K562 (cell line): ENCODE data around the gene GAK. TPM values are rescaled to one million over a fixed set of nuclear protein-coding genes. Genes with fewer than 3 reads are reported as not detected.

ENCODE experiments used
- CXXC5 ChIP-seq: fragments of 250-450 bp; sonication (Bioruptor Pico); IDR thresholded peaks from 2 replicates; pipeline ENCODE4 v1.8.0; 2022; ENCODE audit warnings: inconsistent platforms, mild to moderate bottlenecking, moderate library complexity
- FIP1L1 ChIP-seq: fragments of 200-400 bp; formaldehyde crosslinking; IDR thresholded peaks from 2 replicates; pipeline ENCODE4 v1.6.1; 2018; ENCODE audit warnings: mild to moderate bottlenecking, low read depth, low read length; ENCODE audit not compliant: poor library complexity, severe bottlenecking
- JUN ChIP-seq, 2 experiments: sonication (generic) in 1 of 2; formaldehyde crosslinking in 1 of 2; IDR thresholded peaks; 2 replicates each; pipeline versions ENCODE4 v1.6.1 to v1.8.0; 2012 to 2022; ENCODE audit warnings: borderline replicate concordance in 2 of 2, mild to moderate bottlenecking in 2 of 2, improper control_type of control experiment in 1 of 2, low read depth in 1 of 2, low read length in 1 of 2, missing genetic modification reagents in 1 of 2
- NRF1 ChIP-seq, 2 experiments: fragments of 450-650 bp; IDR thresholded peaks in 1 of 2; conservative IDR thresholded peaks in 1 of 2; 2 replicates each; pipeline ENCODE4 v1.6.1; 2014; ENCODE audit warnings: mild to moderate bottlenecking in 2 of 2
- POLR2AphosphoS5 ChIP-seq: IDR thresholded peaks from 2 replicates; pipeline ENCODE4 v1.6.1; 2011; ENCODE audit warnings: mild to moderate bottlenecking, low read depth, low read length, moderate library complexity; ENCODE audit not compliant: control insufficient read depth, insufficient read depth
- POLR2G ChIP-seq: fragments of 200-400 bp; formaldehyde crosslinking; IDR thresholded peaks from 2 replicates; pipeline ENCODE4 v1.6.1; 2017; ENCODE audit warnings: low read depth, mild to moderate bottlenecking, antibody characterized with exemption, low read length, moderate library complexity
- RAD51 ChIP-seq: fragments of 450-650 bp; IDR thresholded peaks from 2 replicates; pipeline ENCODE4 v1.7.1; 2016; ENCODE audit warnings: low read depth, mild to moderate bottlenecking, borderline replicate concordance
- RBBP5 ChIP-seq: fragments of 200-600 bp; sonication (generic); IDR thresholded peaks from 2 replicates; pipeline ENCODE4 v1.6.1; 2012; ENCODE audit warnings: borderline replicate concordance, mild to moderate bottlenecking, low read length, control low read depth, inconsistent platforms; ENCODE audit not compliant: insufficient read depth, poor library complexity, severe bottlenecking
- TARDBP ChIP-seq: fragments of 450-650 bp; IDR thresholded peaks from 2 replicates; pipeline ENCODE4 v1.6.1; 2016
- TBP ChIP-seq: optimal IDR thresholded peaks from 2 replicates; pipeline ENCODE3; 2011; ENCODE audit warnings: low read depth, low read length, improper control_type of control experiment
- TCF7L2 ChIP-seq: fragments of 150-350 bp; IDR thresholded peaks from 2 replicates; pipeline ENCODE4 v1.6.1; 2016; ENCODE audit warnings: low read depth, mild to moderate bottlenecking, low read length, moderate library complexity
- TGIF2 ChIP-seq: sonication (generic); formaldehyde crosslinking; IDR thresholded peaks from 2 replicates; pipeline ENCODE4 v1.8.1; 2022; ENCODE audit warnings: mild to moderate bottlenecking, missing genetic modification reagents, moderate library complexity
- YY1 ChIP-seq, 3 experiments: IDR thresholded peaks; 2 replicates each; pipeline ENCODE4 v1.6.1; 2011; ENCODE audit warnings: low read length in 2 of 3, mild to moderate bottlenecking in 2 of 3, moderate library complexity in 2 of 3, borderline replicate concordance in 1 of 3, control low read depth in 1 of 3, low read depth in 1 of 3; ENCODE audit not compliant: insufficient read depth in 3 of 3, insufficient replicate concordance in 2 of 3, control insufficient read depth in 1 of 3, insufficient read length in 1 of 3; ENCODE audit errors: extremely low read depth in 1 of 3
- ZNF197 ChIP-seq: fragments of 200-800 bp; sonication (Bioruptor generic); IDR thresholded peaks from 2 replicates; pipeline ENCODE4 v1.6.1; 2016; ENCODE audit warnings: low read depth, missing genetic modification characterization, missing compliant biosample characterization
- ZNF561 ChIP-seq: fragments of 450-650 bp; formaldehyde crosslinking; conservative IDR thresholded peaks from 2 replicates; pipeline ENCODE4 v1.4.0; 2020; ENCODE audit warnings: mild to moderate bottlenecking, moderate library complexity
- polyA plus RNA-seq, 8 experiments: library from polyadenylated mRNA; depleted of rRNA in 4 of 8; stranded (reverse) in 5 of 8; unstranded in 3 of 8; fragments of >200 nt; fragmentation: Nextera tagmentation in 2 of 8; fragmentation: Illumina TruSeq in 1 of 8; extraction: Ambion mirVana in 2 of 8; extraction: Trizol in 1 of 8; gene quantifications; 2 replicates each; pipeline versions ENCODE4 v1.2.1 to v1.2.3, GENCODE V29; 2011 to 2014; ENCODE audit warnings: inconsistent platforms in 1 of 8, missing spikeins in 1 of 8
- total RNA-seq, 7 experiments: library from RNA; depleted of rRNA in 6 of 7; stranded (reverse); fragments of >200 nt in 6 of 7; fragmentation: Illumina TruSeq in 2 of 7; extraction: Trizol in 2 of 7; gene quantifications; 2 replicates each; pipeline versions ENCODE4 v1.2.1 to v1.2.3, GENCODE V29; 2011 to 2021; ENCODE audit warnings: low replicate concordance in 1 of 7
- TF ChIP-seq, protein P1 (sequence below): fragments of 200-800 bp; sonication (Bioruptor generic); IDR thresholded peaks from 2 replicates; pipeline ENCODE4 v1.6.1; 2017; ENCODE audit warnings: missing genetic modification characterization, missing compliant biosample characterization
- TF ChIP-seq, protein P2 (sequence below): fragments of 450-650 bp; formaldehyde crosslinking; IDR thresholded peaks from 2 replicates; pipeline ENCODE4 v1.4.0; 2020; ENCODE audit warnings: mild to moderate bottlenecking, moderate library complexity
- TF ChIP-seq, protein P3 (sequence below): fragments of 250-450 bp; sonication (Bioruptor Pico); IDR thresholded peaks from 2 replicates; pipeline ENCODE4 v1.4.0; 2020; ENCODE audit warnings: borderline replicate concordance

The GAK gene
- total and polyA plus RNA-seq, 9 of the 15 experiments (the other 6 are each of a cell fraction or from before 2014, with no cell fraction given): 1.3 to 102 (median 16.2) TPM

DNA sequence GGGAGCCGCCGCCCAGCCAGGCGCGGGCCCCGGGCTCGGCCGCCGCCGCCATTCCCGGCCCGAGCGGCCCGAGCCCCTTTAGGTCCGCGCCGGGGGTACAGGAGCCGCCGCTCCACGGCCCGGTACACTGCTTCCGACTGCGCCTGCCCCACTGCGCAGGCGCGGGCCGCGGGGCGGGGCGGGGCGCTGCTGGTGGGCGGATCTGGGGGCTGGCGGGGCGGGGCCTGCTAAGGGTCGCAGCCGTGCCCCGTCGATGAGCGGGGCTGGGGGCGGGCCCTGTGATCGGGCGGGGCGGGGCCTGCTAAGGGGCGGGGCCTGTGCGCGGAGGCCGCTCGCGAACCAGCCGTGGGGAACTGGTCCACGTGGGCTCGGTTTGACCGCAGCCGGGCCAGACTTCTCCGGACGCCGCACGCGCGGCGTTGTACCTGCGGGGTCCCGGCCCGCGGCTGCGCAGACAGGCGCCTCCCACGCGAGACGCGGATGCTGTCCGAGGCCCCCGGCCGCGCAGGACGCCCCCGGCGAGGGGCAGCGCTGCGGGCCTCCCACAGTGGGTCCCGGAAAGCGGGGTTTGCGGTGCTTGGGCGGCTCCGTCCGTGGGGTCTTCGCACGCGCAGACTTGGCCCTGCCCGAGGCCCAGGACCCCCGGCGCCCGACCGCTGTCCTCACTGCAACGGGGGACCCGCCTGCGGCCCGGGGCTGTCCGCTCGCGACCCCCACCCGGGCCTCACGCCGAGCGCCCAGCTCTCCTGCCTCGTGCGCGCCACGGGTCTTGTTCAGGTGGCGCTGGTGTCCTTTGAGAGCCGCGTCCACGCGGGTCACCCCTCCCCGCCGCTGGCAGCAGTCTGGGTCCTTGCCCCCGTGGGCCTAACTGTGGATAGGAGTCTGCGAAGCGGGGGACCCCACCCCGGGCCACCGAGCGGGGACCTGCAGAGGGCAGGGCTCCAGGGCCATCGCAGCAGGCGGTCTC lies 41.6 kb upstream of the GAK start, which contains the start of gene DGKQ (continued):
- TF ChIP-seq RAD51 (no peak), POLR2AphosphoS5 (peak; percentile 16; the same call in 1 of the 2 replicates), TARDBP (peak; percentile 83), TGIF2 (CRISPR knock-in tag) (0 out of 2 replicates have a peak, but pooled peaks have one; percentile 72), YY1 (IDR thresholded peaks at IDR 0.05; ENCODE audit: borderline replicate concordance in 1 of 3, control insufficient read depth in 1 of 3, extremely low read depth in 1 of 3, insufficient read depth in 3 of 3, insufficient read length in 1 of 3, insufficient replicate concordance in 2 of 3, low read depth in 1 of 3, low read length in 2 of 3) (peak in 1 of 3 experiments; percentile 40), POLR2G (peak; percentile 75), FIP1L1 (peak; percentile 77), NRF1 (conservative IDR thresholded peaks at IDR 0.05 in 1 of 2, IDR thresholded peaks at IDR 0.05 in 1 of 2) (peak; percentile 60 to 66; a peak in 3 of 4 replicates), TBP (no peak), JUN (IDR thresholded peaks at IDR 0.05; ENCODE audit: borderline replicate concordance, low read depth, low read length) (no peak), JUN (CRISPR knock-in tag; IDR thresholded peaks at IDR 0.05; ENCODE audit: borderline replicate concordance) (peak; percentile 38; the same call in 1 of the 2 replicates), ZNF561 (no peak), CXXC5 (peak; percentile 55; the same call in 1 of the 2 replicates), TCF7L2 (no peak), ZNF197 (CRISPR knock-in tag) (no peak), RBBP5 (peak; percentile 61)
- TF ChIP-seq, protein P1, sequence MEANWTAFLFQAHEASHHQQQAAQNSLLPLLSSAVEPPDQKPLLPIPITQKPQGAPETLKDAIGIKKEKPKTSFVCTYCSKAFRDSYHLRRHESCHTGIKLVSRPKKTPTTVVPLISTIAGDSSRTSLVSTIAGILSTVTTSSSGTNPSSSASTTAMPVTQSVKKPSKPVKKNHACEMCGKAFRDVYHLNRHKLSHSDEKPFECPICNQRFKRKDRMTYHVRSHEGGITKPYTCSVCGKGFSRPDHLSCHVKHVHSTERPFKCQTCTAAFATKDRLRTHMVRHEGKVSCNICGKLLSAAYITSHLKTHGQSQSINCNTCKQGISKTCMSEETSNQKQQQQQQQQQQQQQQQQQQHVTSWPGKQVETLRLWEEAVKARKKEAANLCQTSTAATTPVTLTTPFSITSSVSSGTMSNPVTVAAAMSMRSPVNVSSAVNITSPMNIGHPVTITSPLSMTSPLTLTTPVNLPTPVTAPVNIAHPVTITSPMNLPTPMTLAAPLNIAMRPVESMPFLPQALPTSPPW (CRISPR knock-in tag): peak; percentile 77
- TF ChIP-seq, protein P2, sequence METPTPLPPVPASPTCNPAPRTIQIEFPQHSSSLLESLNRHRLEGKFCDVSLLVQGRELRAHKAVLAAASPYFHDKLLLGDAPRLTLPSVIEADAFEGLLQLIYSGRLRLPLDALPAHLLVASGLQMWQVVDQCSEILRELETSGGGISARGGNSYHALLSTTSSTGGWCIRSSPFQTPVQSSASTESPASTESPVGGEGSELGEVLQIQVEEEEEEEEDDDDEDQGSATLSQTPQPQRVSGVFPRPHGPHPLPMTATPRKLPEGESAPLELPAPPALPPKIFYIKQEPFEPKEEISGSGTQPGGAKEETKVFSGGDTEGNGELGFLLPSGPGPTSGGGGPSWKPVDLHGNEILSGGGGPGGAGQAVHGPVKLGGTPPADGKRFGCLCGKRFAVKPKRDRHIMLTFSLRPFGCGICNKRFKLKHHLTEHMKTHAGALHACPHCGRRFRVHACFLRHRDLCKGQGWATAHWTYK (CRISPR knock-in tag): peak; percentile 39; the same call in 1 of the 2 replicates
- TF ChIP-seq, protein P3, sequence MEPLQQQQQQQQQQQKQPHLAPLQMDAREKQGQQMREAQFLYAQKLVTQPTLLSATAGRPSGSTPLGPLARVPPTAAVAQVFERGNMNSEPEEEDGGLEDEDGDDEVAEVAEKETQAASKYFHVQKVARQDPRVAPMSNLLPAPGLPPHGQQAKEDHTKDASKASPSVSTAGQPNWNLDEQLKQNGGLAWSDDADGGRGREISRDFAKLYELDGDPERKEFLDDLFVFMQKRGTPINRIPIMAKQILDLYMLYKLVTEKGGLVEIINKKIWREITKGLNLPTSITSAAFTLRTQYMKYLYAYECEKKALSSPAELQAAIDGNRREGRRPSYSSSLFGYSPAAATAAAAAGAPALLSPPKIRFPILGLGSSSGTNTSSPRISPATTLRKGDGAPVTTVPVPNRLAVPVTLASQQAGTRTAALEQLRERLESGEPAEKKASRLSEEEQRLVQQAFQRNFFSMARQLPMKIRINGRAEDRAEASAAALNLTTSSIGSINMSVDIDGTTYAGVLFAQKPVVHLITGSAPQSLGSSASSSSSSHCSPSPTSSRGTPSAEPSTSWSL (CRISPR knock-in tag): 0 out of 2 replicates have a peak, but pooled peaks have one; percentile 51
